ENCODE results near the gene PCCA.
A peak's percentile ranks its signal among the peaks of the same experiment; 100 is the strongest.
"Not testable (repeated sequence)": the region's sequence is repeated elsewhere in the genome, so short reads cannot be mapped to it uniquely, and the experiment has no call there.

Gene PCCA

GRCh38 chr13:100174455-100174854 lies 85.6 kb downstream of the PCCA start:
- not testable (repeated sequence) for H3K27ac Mint-ChIP-seq; ATAC-seq (ENCODE audit: low read depth); H3K4me3 Mint-ChIP-seq; DNase-seq (ENCODE audit: low spot score in 2 of 2); H3K4me1 Mint-ChIP-seq; H3K9me3 Mint-ChIP-seq; H3K27me3 Mint-ChIP-seq
- H3K36me3 Mint-ChIP-seq: peaks cover 12% of the 10 kb centered on the region

GRCh38 chr13:100175078-100175802 lies 86.3 kb downstream of the PCCA start:
- Mint-ChIP-seq H3K4me3 (no peak overlapping the region), H3K27me3 (no peaks in the 10 kb centered on the region), H3K9me3 (peaks cover 4% of the 10 kb centered on the region), H3K4me1 (peaks cover 2% of the 10 kb centered on the region), H3K36me3 (peaks cover 8% of the 10 kb centered on the region), H3K27ac (no peak overlapping the region)
- DNase-seq (ENCODE audit: low spot score in 2 of 2) (no peak), ATAC-seq (ENCODE audit: low read depth) (no peak)

GRCh38 chr13:100175803-100176182 lies 86.9 kb downstream of the PCCA start:
- Mint-ChIP-seq H3K27ac (no peak overlapping the region), H3K27me3 (no peaks in the 10 kb centered on the region), H3K9me3 (peaks cover 4% of the 10 kb centered on the region), H3K4me3 (no peak overlapping the region), H3K36me3 (peaks cover 8% of the 10 kb centered on the region), H3K4me1 (peaks cover 2% of the 10 kb centered on the region)
- ATAC-seq (ENCODE audit: low read depth): no peak
- DNase-seq (ENCODE audit: low spot score in 2 of 2): no peak

GRCh38 chr13:100176801-100177400 lies 88.0 kb downstream of the PCCA start:
- no peak for DNase-seq (ENCODE audit: low spot score in 2 of 2)

GRCh38 chr13:100178309-100178708 lies 89.4 kb downstream of the PCCA start:
- no peaks in the 10 kb centered on the region for H3K27me3 Mint-ChIP-seq
- H3K27ac Mint-ChIP-seq: no peak overlapping the region
- H3K36me3 Mint-ChIP-seq: peaks cover 8% of the 10 kb centered on the region
- peaks cover 1% of the 10 kb centered on the region for H3K9me3 Mint-ChIP-seq
- H3K4me3 Mint-ChIP-seq: no peak overlapping the region
- DNase-seq (ENCODE audit: low spot score in 2 of 2): no peak
- no peak for ATAC-seq (ENCODE audit: low read depth)
- H3K4me1 Mint-ChIP-seq: peaks cover 3% of the 10 kb centered on the region

More at GRCh38 chr13:100176801-100177400, 88.0 kb downstream of the PCCA start:
- no peak overlapping the region for H3K27ac Mint-ChIP-seq
- H3K9me3 Mint-ChIP-seq: peaks cover 4% of the 10 kb centered on the region
- peaks cover 13% of the 10 kb centered on the region for H3K36me3 Mint-ChIP-seq
- no peak for ATAC-seq (ENCODE audit: low read depth)
- H3K4me3 Mint-ChIP-seq: no peak overlapping the region
- no peaks in the 10 kb centered on the region for H3K27me3 Mint-ChIP-seq
- peaks cover 2% of the 10 kb centered on the region for H3K4me1 Mint-ChIP-seq

- Mint-ChIP-seq H3K27me3 (no peaks in the 10 kb centered on the region), H3K9me3 (peaks cover 4% of the 10 kb centered on the region), H3K27ac (no peak overlapping the region), H3K4me1 (peaks cover 8% of the 10 kb centered on the region), H3K4me3 (no peak overlapping the region), H3K36me3 (peaks cover 9% of the 10 kb centered on the region)
- DNase-seq (ENCODE audit: low spot score in 2 of 2): no peak
- ATAC-seq (ENCODE audit: low read depth): no peak
These were observed 90.4 kb downstream of the PCCA start for GRCh38 chr13:100179276-100179675.

- Mint-ChIP-seq H3K27ac (no peak overlapping the region), H3K4me3 (no peak overlapping the region), H3K27me3 (no peaks in the 10 kb centered on the region), H3K9me3 (peaks cover 4% of the 10 kb centered on the region), H3K4me1 (peaks cover 8% of the 10 kb centered on the region), H3K36me3 (peaks cover 13% of the 10 kb centered on the region)
- DNase-seq (ENCODE audit: low spot score in 2 of 2) (no peak), ATAC-seq (ENCODE audit: low read depth) (no peak)
These were observed 94.1 kb downstream of the PCCA start for GRCh38 chr13:100182900-100183490.

GRCh38 chr13:100184095-100184494 lies 95.2 kb downstream of the PCCA start:
- Mint-ChIP-seq H3K36me3 (peaks cover 13% of the 10 kb centered on the region), H3K4me3 (no peak overlapping the region), H3K4me1 (peaks cover 8% of the 10 kb centered on the region), H3K27me3 (no peaks in the 10 kb centered on the region), H3K9me3 (peaks cover 4% of the 10 kb centered on the region), H3K27ac (no peak overlapping the region)
- ATAC-seq (ENCODE audit: low read depth): no peak
- DNase-seq (ENCODE audit: low spot score in 2 of 2): no peak

GRCh38 chr13:100195568-100195967 lies 106.7 kb downstream of the PCCA start:
- Mint-ChIP-seq H3K4me1 (no peaks in the 10 kb centered on the region), H3K4me3 (no peak overlapping the region), H3K27ac (no peak overlapping the region), H3K36me3 (peaks cover 3% of the 10 kb centered on the region), H3K9me3 (no peaks in the 10 kb centered on the region), H3K27me3 (no peaks in the 10 kb centered on the region)
- no peak for DNase-seq (ENCODE audit: low spot score in 2 of 2)
- no peak for ATAC-seq (ENCODE audit: low read depth)

- H3K4me3 Mint-ChIP-seq: no peak overlapping the region
- no peaks in the 10 kb centered on the region for H3K9me3 Mint-ChIP-seq
These were observed 107.5 kb downstream of the PCCA start for GRCh38 chr13:100196375-100196774.

GRCh38 chr13:100197116-100197515 lies 108.2 kb downstream of the PCCA start:
- DNase-seq (ENCODE audit: low spot score in 2 of 2) (no peak), ATAC-seq (ENCODE audit: low read depth) (no peak)
- Mint-ChIP-seq H3K4me3 (no peak overlapping the region), H3K27ac (no peak overlapping the region), H3K9me3 (no peaks in the 10 kb centered on the region), H3K4me1 (no peaks in the 10 kb centered on the region), H3K36me3 (peaks cover 3% of the 10 kb centered on the region), H3K27me3 (no peaks in the 10 kb centered on the region)

More at GRCh38 chr13:100196375-100196774, 107.5 kb downstream of the PCCA start:
- Mint-ChIP-seq H3K4me1 (no peaks in the 10 kb centered on the region), H3K36me3 (peaks cover 3% of the 10 kb centered on the region), H3K27me3 (no peaks in the 10 kb centered on the region), H3K27ac (no peak overlapping the region)
- ATAC-seq (ENCODE audit: low read depth): no peak
- no peak for DNase-seq (ENCODE audit: low spot score in 2 of 2)

GRCh38 chr13:100197591-100198365 lies 108.9 kb downstream of the PCCA start:
- H3K27ac Mint-ChIP-seq: no peak overlapping the region
- DNase-seq (ENCODE audit: low spot score in 2 of 2) (no peak), ATAC-seq (ENCODE audit: low read depth) (no peak)
- H3K9me3 Mint-ChIP-seq: peaks cover 4% of the 10 kb centered on the region
- peaks cover 7% of the 10 kb centered on the region for H3K36me3 Mint-ChIP-seq
- no peak overlapping the region for H3K4me3 Mint-ChIP-seq
- H3K27me3 Mint-ChIP-seq: no peaks in the 10 kb centered on the region
- no peaks in the 10 kb centered on the region for H3K4me1 Mint-ChIP-seq

- no peak overlapping the region for H3K27ac Mint-ChIP-seq
- ATAC-seq (ENCODE audit: low read depth) (peak; percentile 58), DNase-seq (ENCODE audit: low spot score in 2 of 2) (no peak)
- H3K36me3 Mint-ChIP-seq: peaks cover 7% of the 10 kb centered on the region
- no peak overlapping the region for H3K4me3 Mint-ChIP-seq
- H3K27me3 Mint-ChIP-seq: no peaks in the 10 kb centered on the region
- H3K9me3 Mint-ChIP-seq: peaks cover 4% of the 10 kb centered on the region
- peaks cover 4% of the 10 kb centered on the region for H3K4me1 Mint-ChIP-seq
These were observed 114.9 kb downstream of the PCCA start for GRCh38 chr13:100203696-100204367.
